Panc1 (cell line): ENCODE data around the gene SMYD2. TPM values are rescaled to one million over a fixed set of nuclear protein-coding genes. Genes with fewer than 3 reads are reported as not detected.

Experiments used
- ATAC-seq: fragments of 200-7000 bp; cut with Tn5 transposase; 2 replicates; pipeline ENCODE4 v1.9.1; 2020; ENCODE audit warnings: mild to moderate bottlenecking, moderate library complexity
- BruUV-seq: library from RNA; stranded (reverse); fragments of 400-500 nt; replicated peaks from 2 replicates; lab custom pipeline; 2021; lab: Mats Ljungman, UMichigan
- CTCF ChIA-PET: fragments of 300-600 bp; sonication (Branson Sonifier 250); formaldehyde crosslinking; loops from one replicate; lab custom pipeline; 2022; ENCODE audit warnings: antibody characterized with exemption; lab: Charles Lee
- POLR2A ChIA-PET: fragments of 300-600 bp; sonication (Branson Sonifier 250); formaldehyde crosslinking; loops from one replicate; lab custom pipeline; 2022; ENCODE audit warnings: antibody characterized with exemption; lab: Charles Lee
- DNase-seq: peaks from one replicate; pipeline ENCODE4 v3.0.0-alpha.2; 2010; ENCODE audit warnings: low read depth, low spot score
- H3K27ac ChIP-seq: 2 replicates; pipeline ENCODE4 v1.5.1; 2011; ENCODE audit warnings: mild to moderate bottlenecking, low read length, inconsistent platforms
- H3K27me3 ChIP-seq: fragments of 200-500 bp; sonication (Bioruptor generic); 2 replicates; pipeline ENCODE4 v1.6.0; 2014; ENCODE audit warnings: low read length, inconsistent platforms; ENCODE audit not compliant: control insufficient read depth, insufficient read depth
- H3K36me3 ChIP-seq: fragments of 200-500 bp; sonication (Bioruptor generic); 2 replicates; pipeline ENCODE4 v1.5.1; 2014; ENCODE audit warnings: inconsistent platforms, mild to moderate bottlenecking, low read length, moderate library complexity; ENCODE audit not compliant: control insufficient read depth, insufficient read depth
- H3K4me1 ChIP-seq: 2 replicates; pipeline ENCODE4 v1.5.1; 2011; ENCODE audit warnings: inconsistent platforms, mild to moderate bottlenecking, low read length, moderate library complexity; ENCODE audit not compliant: control insufficient read depth, insufficient read depth
- H3K4me3 ChIP-seq, 2 experiments: 2 replicates each; pipeline ENCODE4 v1.5.1; 2011 to 2012; ENCODE audit warnings: low read depth in 2 of 2, low read length in 2 of 2, mild to moderate bottlenecking in 2 of 2, inconsistent platforms in 1 of 2, moderate library complexity in 1 of 2
- H3K9me3 ChIP-seq: fragments of 200-500 bp; sonication (Bioruptor generic); 2 replicates; pipeline ENCODE4 v1.5.1; 2014; ENCODE audit warnings: low read depth, mild to moderate bottlenecking, inconsistent platforms, low read length, moderate library complexity; ENCODE audit not compliant: control insufficient read depth, insufficient read depth
- CTCF ChIP-seq: fragments of 450-650 bp; IDR thresholded peaks from 2 replicates; pipeline ENCODE4 v1.5.1; 2017; ENCODE audit warnings: mild to moderate bottlenecking
- POLR2AphosphoS5 ChIP-seq: IDR thresholded peaks from 2 replicates; pipeline ENCODE4 v1.6.1; 2012; ENCODE audit warnings: mild to moderate bottlenecking, low read depth, low read length, moderate library complexity
- REST ChIP-seq, 2 experiments: IDR thresholded peaks; 2 replicates each; pipeline ENCODE4 v1.6.1; 2011 to 2012; ENCODE audit warnings: low read depth in 2 of 2, control low read depth in 1 of 2, low read length in 1 of 2, mild to moderate bottlenecking in 1 of 2, moderate library complexity in 1 of 2; ENCODE audit not compliant: insufficient read depth in 1 of 2
- SIN3A ChIP-seq: IDR thresholded peaks from 2 replicates; pipeline ENCODE4 v1.6.1; 2012; ENCODE audit warnings: low read depth, mild to moderate bottlenecking, low read length, moderate library complexity, borderline replicate concordance; ENCODE audit not compliant: insufficient read depth
- TCF7L2 ChIP-seq: IDR thresholded peaks from 2 replicates; pipeline ENCODE4 v1.6.1; 2011; ENCODE audit warnings: mild to moderate bottlenecking, low read depth, low read length, inconsistent platforms
- in situ Hi-C: cut with HindIII; loops from 2 replicates; pipeline ENCODE4 v1.10.0; 2016; ENCODE audit warnings: low sequenced_read_pairs, low pct_unique_long_range_greater_than_20kb
- intact Hi-C: fragments of 100-400 bp; cut with micrococcal nuclease; formaldehyde crosslinking; loops from one replicate; pipeline ENCODE4 v1.10.0; 2022; ENCODE audit not compliant: unreplicated experiment
- total RNA-seq: library from RNA; stranded (reverse); gene quantifications from one replicate; pipeline ENCODE4 v1.2.1, GENCODE V29; 2021; ENCODE audit not compliant: unreplicated experiment

Gene SMYD2
- total RNA-seq, 1 experiment from 2014 or later: 31.0 TPM

DNA sequence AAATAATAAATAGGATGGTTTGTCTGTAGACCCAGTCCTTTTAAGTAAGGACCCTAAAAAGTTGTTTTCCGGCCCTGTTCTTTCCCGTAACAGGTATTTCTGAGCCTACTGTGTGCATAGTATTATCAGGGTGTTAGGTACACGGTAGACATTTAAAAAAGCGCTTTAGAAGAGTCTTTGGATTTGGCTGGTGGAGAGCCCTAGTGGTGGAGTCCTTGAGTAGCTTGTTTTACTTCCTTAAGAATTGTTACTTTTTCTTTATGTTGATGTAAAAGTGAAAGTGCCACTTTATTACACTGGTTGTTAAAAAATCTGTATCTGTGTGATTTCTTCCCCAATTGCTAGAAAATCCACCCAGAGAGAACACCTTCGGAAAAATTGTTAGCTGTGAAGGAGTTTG is 36.8 kb downstream of the SMYD2 start:
- intact Hi-C loops: no loop called here
- no peaks in the 10 kb centered on the region for H3K27me3 ChIP-seq
- H3K27ac ChIP-seq: no peak overlapping the region
- ATAC-seq (no peak), DNase-seq (no peak)
- H3K4me1 ChIP-seq: no peaks in the 10 kb centered on the region
- POLR2A ChIA-PET: interaction anchor here (0.7 kb wide), 1 partner anchor 265 kb away, joined by 3 read pairs; no protein-coding TSS in a partner anchor
- CTCF ChIA-PET: interaction anchor here (1.2 kb wide), 1 partner anchor 103 kb away, joined by 8 read pairs; no protein-coding TSS in a partner anchor
- in situ Hi-C loops: no loop called here
- H3K36me3 ChIP-seq: no peaks in the 10 kb centered on the region
- no TSS peak for BruUV-seq
- no peak for TF ChIP-seq CTCF
- TF ChIP-seq REST (IDR thresholded peaks at IDR 0.05; ENCODE audit: insufficient read depth in 1 of 2, low read depth in 2 of 2, low read length in 1 of 2): no peak
- no peak for TF ChIP-seq POLR2AphosphoS5
- no peak for TF ChIP-seq SIN3A
- no peak overlapping the region for H3K4me3 ChIP-seq
- H3K9me3 ChIP-seq: no peaks in the 10 kb centered on the region

DNA sequence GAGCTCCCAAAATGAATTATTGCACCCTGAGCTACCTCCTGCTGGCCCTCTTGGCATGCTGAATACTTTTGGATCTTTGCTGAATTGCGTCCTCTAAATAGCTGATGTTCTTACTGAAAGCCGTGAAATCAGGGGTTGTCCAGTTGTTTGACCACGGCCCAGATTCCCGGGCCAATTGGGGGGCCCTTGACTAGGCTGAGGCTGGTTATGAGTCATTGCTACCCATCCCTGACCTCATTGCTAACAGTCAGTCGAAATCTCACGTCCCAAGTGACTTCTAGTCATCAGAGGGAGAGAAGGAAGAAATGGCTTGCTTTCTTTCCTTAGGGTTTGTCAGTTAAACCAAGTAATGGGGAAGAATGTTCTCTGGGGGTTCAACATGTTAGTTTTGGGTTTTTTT is 37.4 kb downstream of the SMYD2 start:
- ATAC-seq (no peak), DNase-seq (no peak)
- no peaks in the 10 kb centered on the region for H3K27me3 ChIP-seq
- TF ChIP-seq REST (IDR thresholded peaks at IDR 0.05; ENCODE audit: insufficient read depth in 1 of 2, low read depth in 2 of 2, low read length in 1 of 2) (no peak), CTCF (no peak), SIN3A (no peak), TCF7L2 (no peak), POLR2AphosphoS5 (no peak)
- H3K4me1 ChIP-seq: no peaks in the 10 kb centered on the region
- BruUV-seq: no TSS peak
- ChIA-PET CTCF (interaction anchor here (1.2 kb wide), 1 partner anchor 104 kb away, joined by 8 read pairs; no protein-coding TSS in a partner anchor), POLR2A (interaction anchor here (0.6 kb wide), 1 partner anchor 120 kb away, joined by 4 read pairs; no protein-coding TSS in a partner anchor)
- intact Hi-C loops: no loop called here
- no peaks in the 10 kb centered on the region for H3K9me3 ChIP-seq
- in situ Hi-C loops: no loop called here
- no peak overlapping the region for H3K4me3 ChIP-seq
- H3K36me3 ChIP-seq: no peaks in the 10 kb centered on the region
- H3K27ac ChIP-seq: no peak overlapping the region
